Neuronal stem cell (in vitro differentiated cells): ENCODE results near the gene SURF1.
"Not testable (repeated sequence)": the region's sequence is repeated elsewhere in the genome, so short reads cannot be mapped to it uniquely, and the experiment has no call there.

ENCODE experiments used
- DNase-seq: peaks from one replicate; pipeline ENCODE4 v3.0.0-alpha.2; 2013; ENCODE audit warnings: low spot score
- H2AFZ ChIP-seq: one replicate; pipeline ENCODE4 v1.6.1; 2013; ENCODE audit warnings: mild to moderate bottlenecking, low read length, inconsistent platforms
- H2AK5ac ChIP-seq: 2 replicates; pipeline ENCODE4 v1.6.1; 2013; ENCODE audit warnings: low read depth, mild to moderate bottlenecking, inconsistent platforms, low read length, moderate library complexity, mixed read lengths
- H2BK120ac ChIP-seq: 2 replicates; pipeline ENCODE4 v1.6.1; 2013; ENCODE audit warnings: low read depth, mild to moderate bottlenecking, inconsistent platforms, low read length, moderate library complexity, mixed read lengths
- H2BK12ac ChIP-seq: one replicate; pipeline ENCODE4 v1.6.1; 2013; ENCODE audit warnings: low read length, inconsistent platforms
- H2BK15ac ChIP-seq: 2 replicates; pipeline ENCODE4 v1.6.1; 2013; ENCODE audit warnings: mild to moderate bottlenecking, low read length, inconsistent platforms, mixed read lengths
- H2BK5ac ChIP-seq: one replicate; pipeline ENCODE4 v1.6.1; 2013; ENCODE audit warnings: inconsistent platforms, mild to moderate bottlenecking, low read length, moderate library complexity
- H3K14ac ChIP-seq: one replicate; pipeline ENCODE4 v1.6.1; 2013; ENCODE audit warnings: low read length, inconsistent platforms
- H3K18ac ChIP-seq: 2 replicates; pipeline ENCODE4 v1.6.1; 2013; ENCODE audit warnings: low read length, inconsistent platforms
- H3K23ac ChIP-seq: 2 replicates; pipeline ENCODE4 v1.6.1; 2013; ENCODE audit warnings: low read depth, mild to moderate bottlenecking, mixed read lengths, low read length, inconsistent platforms; ENCODE audit not compliant: poor library complexity
- H3K27ac ChIP-seq: replicated peaks from 3 replicates; pipeline ENCODE4 v1.5.1; 2013; ENCODE audit warnings: low read length, inconsistent platforms
- H3K27me3 ChIP-seq, 3 experiments: 2 replicates each; pipeline ENCODE4 v1.6.1; 2013; ENCODE audit warnings: low read length in 3 of 3, mild to moderate bottlenecking in 2 of 3, inconsistent platforms in 1 of 3, low read depth in 1 of 3, mixed read lengths in 1 of 3, moderate library complexity in 1 of 3; ENCODE audit not compliant: control insufficient read depth in 3 of 3, insufficient read depth in 3 of 3
- H3K36me3 ChIP-seq, 2 donors: replicated peaks in 1 of 2; 2 replicates each; pipeline ENCODE4 v1.6.1; 2013; ENCODE audit warnings: low read length in 2 of 2; ENCODE audit not compliant: control insufficient read depth in 2 of 2, insufficient read depth in 2 of 2
- H3K4ac ChIP-seq: 2 replicates; pipeline ENCODE4 v1.6.1; 2013; ENCODE audit warnings: inconsistent platforms, mild to moderate bottlenecking, low read length, moderate library complexity
- H3K4me1 ChIP-seq, 2 donors: 1 replicate in 1 of 2; 2 replicates in 1 of 2; pipeline ENCODE4 v1.6.1; 2013; ENCODE audit warnings: low read length in 2 of 2, low read depth in 1 of 2; ENCODE audit not compliant: control insufficient read depth in 2 of 2, insufficient read depth in 1 of 2
- H3K4me2 ChIP-seq: one replicate; pipeline ENCODE4 v1.6.1; 2013; ENCODE audit warnings: mild to moderate bottlenecking, low read length, inconsistent platforms; ENCODE audit not compliant: insufficient read depth, poor library complexity, severe bottlenecking
- H3K4me3 ChIP-seq, 2 donors: 2 replicates each; pipeline ENCODE4 v1.5.1; 2013; ENCODE audit warnings: low read length in 2 of 2, mild to moderate bottlenecking in 2 of 2, inconsistent platforms in 1 of 2, moderate library complexity in 1 of 2
- H3K79me1 ChIP-seq: one replicate; pipeline ENCODE4 v1.6.1; 2013; ENCODE audit warnings: low read depth, mild to moderate bottlenecking, inconsistent platforms, low read length, moderate library complexity
- H3K9ac ChIP-seq: one replicate; pipeline ENCODE4 v1.6.1; 2013; ENCODE audit warnings: mild to moderate bottlenecking, low read depth, low read length, inconsistent platforms; ENCODE audit not compliant: poor library complexity
- H3K9me3 ChIP-seq, 2 donors: replicated peaks in 1 of 2; 2 replicates each; pipeline versions ENCODE3 to v1.6.1; 2013; ENCODE audit warnings: low read length in 2 of 2, mild to moderate bottlenecking in 2 of 2, inconsistent platforms in 1 of 2, low read depth in 1 of 2, mixed read lengths in 1 of 2, moderate library complexity in 1 of 2; ENCODE audit not compliant: control insufficient read depth in 2 of 2, insufficient read depth in 1 of 2
- H4K8ac ChIP-seq: one replicate; pipeline ENCODE4 v1.6.1; 2013; ENCODE audit warnings: low read depth, mild to moderate bottlenecking, inconsistent platforms, low read length, moderate library complexity
- H4K91ac ChIP-seq: one replicate; pipeline ENCODE4 v1.6.1; 2013; ENCODE audit warnings: low read length, low read depth, mild to moderate bottlenecking, inconsistent platforms; ENCODE audit not compliant: poor library complexity
- WGBS, 2 donors: extraction: QIAGEN DNeasy Blood & Tissue Kit; methylation state at CpG; one replicate each; pipeline ENCODE4 v1.1.7; 2013; ENCODE audit warnings: missing lambda C conversion rate in 2 of 2, mixed read lengths in 1 of 2; ENCODE audit not compliant: insufficient read length in 2 of 2, insufficient replicate concordance in 1 of 2; ENCODE audit errors: extremely low coverage in 2 of 2; 5-methylcytosine and 5-hydroxymethylcytosine counted together

Gene SURF1

GRCh38 chr9:133340256-133340655, 16.0 kb downstream of the SURF1 start:
- H2BK12ac ChIP-seq, result no peak overlapping the region
- no CpG with 5 or more reads among the region's 3 CpGs for WGBS, 2 donors

DNA sequence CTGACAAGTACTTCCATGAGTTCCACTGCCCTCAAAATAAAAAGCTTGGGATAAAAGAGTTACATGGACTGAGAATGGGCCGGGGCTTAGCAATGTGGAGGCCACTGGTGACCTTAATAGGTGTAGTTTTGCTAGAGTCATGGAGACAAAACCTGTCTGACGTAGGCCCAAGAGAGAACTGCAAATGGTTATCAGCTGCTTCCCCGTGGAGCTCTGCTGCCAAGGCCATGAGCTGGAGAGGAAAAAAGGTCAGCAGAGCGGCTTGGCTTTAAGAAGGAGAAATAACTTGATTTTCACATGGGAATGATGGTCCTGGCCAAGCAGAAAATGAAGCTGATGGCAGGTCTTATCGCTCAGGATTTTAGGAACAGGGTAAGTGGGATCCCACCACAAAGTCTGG, 16.6 kb downstream of the SURF1 start:
- H3K4ac ChIP-seq, result no peak overlapping the region
- H2AFZ ChIP-seq, result no peak overlapping the region
- H3K36me3 ChIP-seq, result peaks cover 57 to 71% of the 10 kb centered on the region in 2 donors
- H3K4me1 ChIP-seq, result peaks cover 5 to 6% of the 10 kb centered on the region in 2 donors
- no peak overlapping the region for H4K8ac ChIP-seq
- no peaks in the 10 kb centered on the region for H3K9me3 ChIP-seq
- H2BK12ac ChIP-seq, result no peak overlapping the region
- no peak overlapping the region for H3K4me3 ChIP-seq
- no peak overlapping the region for H2AK5ac ChIP-seq
- no peaks in the 10 kb centered on the region for H3K27me3 ChIP-seq
- H3K9ac ChIP-seq, result no peak overlapping the region
- no peak for DNase-seq
- no peak overlapping the region for H3K14ac ChIP-seq
- H2BK5ac ChIP-seq, result no peak overlapping the region
- H3K27ac ChIP-seq, result no peak overlapping the region
- H4K91ac ChIP-seq, result no peak overlapping the region
- no CpG with 5 or more reads among the region's 5 CpGs for WGBS, 2 donors
- no peak overlapping the region for H3K23ac ChIP-seq
- peaks cover 5% of the 10 kb centered on the region for H3K79me1 ChIP-seq
- no peak overlapping the region for H3K4me2 ChIP-seq
- no peak overlapping the region for H2BK15ac ChIP-seq
- H2BK120ac ChIP-seq, result no peak overlapping the region
- no peak overlapping the region for H3K18ac ChIP-seq

More at GRCh38 chr9:133340256-133340655, 16.0 kb downstream of the SURF1 start:
- Histone ChIP-seq H2AFZ (no peak overlapping the region), H3K4me2 (no peak overlapping the region), H2BK5ac (no peak overlapping the region), H3K9ac (no peak overlapping the region), H3K4ac (no peak overlapping the region), H3K23ac (no peak overlapping the region), H3K9me3 (no peaks in the 10 kb centered on the region), H4K91ac (no peak overlapping the region), H2AK5ac (no peak overlapping the region), H2BK120ac (no peak overlapping the region), H3K4me1 (peaks cover 5 to 6% of the 10 kb centered on the region in 2 donors), H3K27me3 (no peaks in the 10 kb centered on the region), H3K27ac (no peak overlapping the region), H3K4me3 (no peak overlapping the region), H4K8ac (no peak overlapping the region), H3K18ac (no peak overlapping the region), H3K36me3 (peaks cover 62 to 73% of the 10 kb centered on the region in 2 donors), H2BK15ac (no peak overlapping the region), H3K79me1 (peaks cover 8% of the 10 kb centered on the region), H3K14ac (no peak overlapping the region)
- no peak for DNase-seq

DNA sequence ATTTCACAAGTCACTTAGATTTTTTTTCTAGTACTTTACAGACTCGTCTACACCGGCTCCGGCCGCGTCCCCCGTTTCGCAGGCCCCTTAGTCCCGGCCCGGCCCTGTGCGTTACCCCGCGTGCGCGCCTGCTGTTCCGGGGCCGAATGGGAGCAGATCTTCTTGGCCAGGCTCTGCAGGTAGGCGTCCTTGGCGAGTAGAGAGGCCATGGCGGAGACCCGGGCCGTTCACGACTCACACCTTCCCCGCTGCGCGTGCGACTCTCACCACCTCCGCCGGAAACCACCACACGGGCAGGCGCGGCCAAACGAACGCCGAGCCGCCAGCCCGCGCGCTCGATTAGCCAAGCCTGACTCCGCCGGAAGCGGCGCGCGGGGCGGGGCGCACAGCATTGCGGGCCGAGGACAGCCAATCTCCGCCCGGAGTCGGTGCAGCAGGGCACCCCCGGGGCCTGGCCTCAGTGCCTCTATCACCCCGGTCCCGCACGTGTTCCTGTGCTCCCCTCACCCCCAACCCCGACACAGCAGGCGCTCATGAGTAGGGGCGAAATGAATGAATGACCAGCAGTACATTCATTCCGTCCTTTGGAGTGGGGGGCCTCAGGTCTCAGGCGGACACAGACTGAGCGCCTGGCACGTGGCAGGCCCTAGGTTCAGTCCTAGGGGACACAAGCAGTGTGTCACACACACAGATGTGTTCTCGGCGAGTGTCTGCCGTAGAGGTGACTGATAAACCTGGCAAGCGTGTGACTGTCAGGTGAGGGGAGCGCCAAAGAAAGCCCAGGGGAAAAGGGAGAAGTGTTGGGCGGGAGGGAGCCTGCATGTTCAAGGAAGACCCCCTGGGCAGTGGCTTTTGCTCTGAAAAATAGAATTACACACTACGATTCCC, 20.1 kb downstream of the SURF1 start, which contains the start of gene SURF6:
Gene SURF6, minus strand, starts transcription at position 265 of the 888 bp plus-strand sequence. Its CDS starts 56 bp downstream, at position 209.
- Histone ChIP-seq H2AK5ac (peak within 1 kb of the TSS; percentile 93), H3K4me2 (peak within 1 kb of the TSS; percentile 82), H3K9me3 (no peaks in the 10 kb centered on the region), H2BK15ac (no peak within 1 kb of the TSS), H3K36me3 (peaks cover 53 to 71% of the 10 kb centered on the region in 2 donors), H3K9ac (peak within 1 kb of the TSS; percentile 96), H4K91ac (no peak within 1 kb of the TSS), H3K27me3 (no peaks in the 10 kb centered on the region), H2BK12ac (no peak within 1 kb of the TSS), H3K79me1 (peaks cover 12% of the 10 kb centered on the region), H3K4me3 (peak within 1 kb of the TSS; percentile 82 to 98), H3K18ac (peak within 1 kb of the TSS; percentile 88), H3K4me1 (peaks cover 5 to 6% of the 10 kb centered on the region in 2 donors), H4K8ac (peak within 1 kb of the TSS; percentile 72), H2AFZ (peak within 1 kb of the TSS; percentile 95), H2BK5ac (no peak within 1 kb of the TSS), H2BK120ac (peak within 1 kb of the TSS; percentile 25), H3K27ac (peak within 1 kb of the TSS; percentile 79), H3K23ac (peak within 1 kb of the TSS; percentile 99), H3K14ac (peak within 1 kb of the TSS; percentile 77), H3K4ac (peak within 1 kb of the TSS; percentile 70)
- no CpG with 5 or more reads among the region's 70 CpGs for WGBS, 2 donors
- peak; percentile 83 for DNase-seq

- not testable (repeated sequence) for H3K27me3 ChIP-seq, H3K4me2 ChIP-seq, H4K8ac ChIP-seq, H2BK12ac ChIP-seq, DNase-seq, H3K27ac ChIP-seq, H2AK5ac ChIP-seq, H2BK5ac ChIP-seq, H2BK120ac ChIP-seq, H3K4me1 ChIP-seq, H3K14ac ChIP-seq, H4K91ac ChIP-seq, H3K9me3 ChIP-seq, H3K18ac ChIP-seq, H3K4ac ChIP-seq, H2BK15ac ChIP-seq, H2AFZ ChIP-seq, H3K9ac ChIP-seq, H3K23ac ChIP-seq
- peaks cover 12% of the 10 kb centered on the region for H3K79me1 ChIP-seq
- H3K36me3 ChIP-seq, result peaks cover 46 to 71% of the 10 kb centered on the region in 2 donors
- H3K4me3 ChIP-seq, result peak overlapping the region in 1 of 2 donors; percentile 82
- no CpG with 5 or more reads among the region's 11 CpGs for WGBS, 2 donors
Measured at GRCh38 chr9:133334888-133335287, 21.4 kb downstream of the SURF1 start.
